Measurements from ENCODE around the gene ZNF304. TPM values are rescaled to one million over a fixed set of nuclear protein-coding genes. Genes with fewer than 3 reads are reported as not detected.

ZNF304 gene
- total and polyA plus RNA-seq, 2 of the 4 experiments (the other 2 are of a cell fraction), result 3.9 to 16.1 TPM

- Histone ChIP-seq H2BK20ac (ENCODE audit: low read depth, low read length) (no peak within 1 kb of the TSS), H3K9me3 (ENCODE audit: control insufficient read depth, insufficient read depth, low read length) (no peaks in the 10 kb centered on the region), H3K9me1 (ENCODE audit: insufficient read depth, low read length) (peaks cover 15% of the 10 kb centered on the region), H3K14ac (replicated peaks; ENCODE audit: low read depth, low read length) (peak within 1 kb of the TSS; percentile 89), H2AK9ac (replicated peaks; ENCODE audit: low read depth, low read length, poor library complexity) (peak within 1 kb of the TSS; percentile 95), H3K23ac (ENCODE audit: low read depth, low read length) (peak within 1 kb of the TSS; percentile 48), H2AK5ac (ENCODE audit: low read depth, low read length) (peak within 1 kb of the TSS; percentile 87), H4K8ac (ENCODE audit: low read depth in 2 of 2, low read length in 2 of 2) (peak within 1 kb of the TSS; percentile 89 to 97), H3K79me1 (ENCODE audit: low read depth in 1 of 2, low read length in 2 of 2) (peaks cover 11 to 44% of the 10 kb centered on the region in 2 experiments), H3K27ac (ENCODE audit: insufficient read depth, low read length) (peak within 1 kb of the TSS; percentile 87), H2AFZ (replicated peaks; ENCODE audit: low read length, poor library complexity) (peak within 1 kb of the TSS; percentile 99), H2BK120ac (ENCODE audit: low read depth, low read length) (0 out of 2 replicates have a peak within 1 kb of the TSS, but pooled peaks have one; percentile 51), H3K36me3 (ENCODE audit: control insufficient read depth, insufficient read depth, low read length) (peaks cover 14% of the 10 kb centered on the region), H3K56ac (ENCODE audit: extremely low read depth, insufficient read depth, low read length) (peak within 1 kb of the TSS; percentile 76), H3K4ac (ENCODE audit: low read depth, low read length) (peak within 1 kb of the TSS; percentile 93), H4K5ac (ENCODE audit: low read depth, low read length) (peak within 1 kb of the TSS; percentile 96), H4K91ac (ENCODE audit: insufficient read depth, low read depth, low read length) (peak within 1 kb of the TSS; percentile 83; the same call in 1 of the 2 replicates), H2BK5ac (ENCODE audit: low read depth, low read length, poor library complexity, severe bottlenecking) (peak within 1 kb of the TSS; percentile 85), H4K20me1 (ENCODE audit: insufficient read depth, low read length) (0 out of 2 replicates have a peak, but pooled peaks cover 7% of the 10 kb centered on the region), H3K4me3 (ENCODE audit: insufficient read depth, low read depth, low read length) (peak within 1 kb of the TSS; percentile 78), H3K27me3 (ENCODE audit: control insufficient read depth, insufficient read depth, low read length) (peaks cover 10% of the 10 kb centered on the region), H3K9ac (ENCODE audit: low read depth, low read length) (peak within 1 kb of the TSS; percentile 95), H3K4me1 (ENCODE audit: control insufficient read depth, insufficient read depth, low read length) (peaks cover 11% of the 10 kb centered on the region), H2BK15ac (ENCODE audit: low read depth, low read length) (no peak within 1 kb of the TSS), H3K18ac (ENCODE audit: low read depth, low read length) (peak within 1 kb of the TSS; percentile 70), H3K4me2 (ENCODE audit: low read depth, low read length) (peak within 1 kb of the TSS; percentile 95)
- TF ChIP-seq NFE2L2 (IDR thresholded peaks at IDR 0.05; ENCODE audit: low read depth, low read length), result no peak
- TF ChIP-seq MAFK (IDR thresholded peaks at IDR 0.05; ENCODE audit: low read depth, low read length), result no peak
- TF ChIP-seq POLR2A (IDR thresholded peaks at IDR 0.05; ENCODE audit: low read depth, low read length), result peak; percentile 74; the same call in 1 of the 2 replicates
- TF ChIP-seq RAD21 (IDR thresholded peaks at IDR 0.05; ENCODE audit: low read length), result peak; percentile 12; the same call in 1 of the 2 replicates
- peak; percentile 41; the same call in 1 of the 2 replicates for TF ChIP-seq MXI1 (IDR thresholded peaks at IDR 0.05; ENCODE audit: borderline replicate concordance, low read depth, low read length)
- no peak for TF ChIP-seq CHD1 (IDR thresholded peaks at IDR 0.05; ENCODE audit: low read depth, low read length)
- no peak for TF ChIP-seq FOS (IDR thresholded peaks at IDR 0.05; ENCODE audit: low read depth, low read length)
- no peak for TF ChIP-seq SMC3 (IDR thresholded peaks at IDR 0.05; ENCODE audit: low read depth, low read length)
- TF ChIP-seq MAZ (IDR thresholded peaks at IDR 0.05; ENCODE audit: borderline replicate concordance, low read depth, low read length), result peak; percentile 53; the same call in 1 of the 2 replicates
- TF ChIP-seq RFX5 (IDR thresholded peaks at IDR 0.05; ENCODE audit: low read depth, low read length), result no peak
- in situ Hi-C loops (cut with MboI; ENCODE audit: low sequenced_read_pairs) (no loop called here), dilution Hi-C loops (cut with HindIII; ENCODE audit: low sequenced_read_pairs, unreplicated experiment) (no loop called here), intact Hi-C loops (cut with micrococcal nuclease) (loop anchor here (1.0 kb wide), 1 partner anchor 43 kb away; the partner anchor contains the start of genes TRAPPC2B and ZNF547)
- POLR2A ChIA-PET (ENCODE audit: unreplicated experiment), result interaction anchor here (0.7 kb wide), 2 partner anchors 129 to 839 kb away, joined by 4 read pairs; partner anchors contain the start of gene ZNF264
- WGBS, 2 experiments (ENCODE audit: extremely low coverage in 2 of 2, insufficient read length in 1 of 2), result 2% methylated on average over 20 of the region's 71 CpGs; no CpG with 5 or more reads in 1 of the 2 experiments
- CTCF ChIA-PET, result interaction anchor here (0.9 kb wide), 1 partner anchor 19 kb away, joined by 3 read pairs; no protein-coding TSS in a partner anchor
- DNase-seq (peak; percentile 95), ATAC-seq (ENCODE audit: low read depth) (peak; percentile 99)
- BruUV-seq (replicated peaks), result no TSS peak
These were observed 30.6 kb upstream of the ZNF304 start, which contains the start of gene ZNF543 for GRCh38 chr19:57320180-57321084. TSS of gene ZNF543 (plus strand) at chr19:57320472. CDS start at chr19:57320854, 382 bp downstream.

Measured in IMR-90 (cell line).